H1 (cell line): Measurements from ENCODE around the gene GNB1L.

Experiments used
- CHD2 ChIP-seq: IDR thresholded peaks from 2 replicates; pipeline ENCODE4 v1.6.1; 2012; ENCODE audit warnings: low read length, improper control_type of control experiment
- EZH2 ChIP-seq: fragments of 200-600 bp; sonication (generic); IDR thresholded peaks from 2 replicates; pipeline ENCODE4 v1.7.1; 2012; ENCODE audit warnings: low read depth, mild to moderate bottlenecking, moderate library complexity, low read length, inconsistent platforms; ENCODE audit not compliant: severe bottlenecking
- JUND ChIP-seq: IDR thresholded peaks from 2 replicates; pipeline ENCODE4 v1.6.1; 2011; ENCODE audit warnings: mild to moderate bottlenecking, improper control_type of control experiment, low read length
- POLR2A ChIP-seq, 2 experiments: IDR thresholded peaks; 1 replicate in 1 of 2; 2 replicates in 1 of 2; pipeline ENCODE4 v1.6.1; 2011; ENCODE audit warnings: low read depth in 2 of 2, low read length in 2 of 2, mild to moderate bottlenecking in 2 of 2; ENCODE audit errors: control extremely low read depth in 1 of 2
- POLR2AphosphoS5 ChIP-seq: IDR thresholded peaks from 2 replicates; pipeline ENCODE4 v1.6.1; 2011; ENCODE audit warnings: low read depth, low read length
- RAD21 ChIP-seq, 2 experiments: IDR thresholded peaks in 1 of 2; conservative IDR thresholded peaks in 1 of 2; 2 replicates each; pipeline ENCODE4 v1.6.1; 2011; ENCODE audit warnings: low read depth in 2 of 2, low read length in 2 of 2, improper control_type of control experiment in 1 of 2, inconsistent platforms in 1 of 2, mild to moderate bottlenecking in 1 of 2, moderate library complexity in 1 of 2
- RFX5 ChIP-seq: IDR thresholded peaks from 2 replicates; pipeline ENCODE4 v1.6.1; 2011; ENCODE audit warnings: low read depth, low read length, improper control_type of control experiment, borderline replicate concordance
- SIN3A ChIP-seq, 2 experiments: IDR thresholded peaks in 1 of 2; conservative IDR thresholded peaks in 1 of 2; 2 replicates each; pipeline ENCODE4 v1.6.1; 2011 to 2012; ENCODE audit warnings: low read length in 2 of 2, improper control_type of control experiment in 1 of 2, low read depth in 1 of 2, mild to moderate bottlenecking in 1 of 2
- SUZ12 ChIP-seq: fragments of 200-600 bp; sonication (generic); IDR thresholded peaks from 2 replicates; pipeline ENCODE4 v1.6.1; 2012; ENCODE audit warnings: mild to moderate bottlenecking, inconsistent platforms, low read length, moderate library complexity, mixed read lengths
- TAF1 ChIP-seq: IDR thresholded peaks from 2 replicates; pipeline ENCODE4 v1.6.1; 2011; ENCODE audit warnings: mild to moderate bottlenecking, low read depth, low read length
- ZNF274 ChIP-seq: IDR thresholded peaks from 2 replicates; pipeline ENCODE4 v1.7.0; 2012; ENCODE audit warnings: low read length, borderline replicate concordance; ENCODE audit errors: extremely low read depth
- TF ChIP-seq, protein P1 (sequence below), 3 experiments: IDR thresholded peaks; 1 replicate in 2 of 3; 2 replicates in 1 of 3; pipeline versions ENCODE4 v1.5.1 to v1.6.1; 2011; ENCODE audit warnings: low read length in 3 of 3, mild to moderate bottlenecking in 3 of 3, inconsistent platforms in 2 of 3, low read depth in 1 of 3, moderate library complexity in 1 of 3; ENCODE audit not compliant: insufficient read depth in 1 of 3; ENCODE audit errors: control extremely low read depth in 1 of 3

DNA sequence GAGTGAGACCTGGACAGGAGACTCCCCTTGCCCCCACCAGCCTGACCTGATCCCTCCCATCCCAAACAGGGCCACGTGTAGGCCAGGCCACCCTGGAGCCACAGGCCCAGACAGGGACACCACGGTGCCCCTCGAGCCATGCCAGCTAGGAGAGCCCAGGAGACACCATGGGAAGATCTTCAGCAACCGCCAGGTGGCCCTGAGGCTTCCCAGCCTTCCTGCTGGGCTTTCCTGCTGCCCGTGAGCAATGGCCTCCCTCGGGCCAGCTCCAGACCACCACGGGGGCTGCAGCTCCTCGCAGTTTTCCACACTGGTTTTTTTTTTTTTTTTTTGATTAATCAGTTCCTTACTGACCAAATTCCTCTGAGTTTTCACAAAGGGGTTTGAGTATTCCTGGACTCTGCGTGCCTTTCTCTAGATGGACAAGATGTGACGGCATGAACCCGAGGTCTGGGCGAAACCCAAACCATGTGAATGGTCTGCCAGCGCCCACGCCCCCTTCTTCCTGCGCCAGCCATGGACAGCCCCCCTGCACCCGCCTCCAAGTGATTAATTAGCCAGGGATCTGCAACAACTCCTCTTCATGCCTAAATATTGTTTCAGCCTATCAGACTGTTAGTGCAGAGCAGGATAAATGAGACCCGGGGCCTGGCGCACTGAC is 53.2 kb downstream of the GNB1L start:
- no peak for TF ChIP-seq RAD21 (IDR thresholded peaks at IDR 0.05 in 1 of 2, conservative IDR thresholded peaks at IDR 0.05 in 1 of 2; ENCODE audit: low read depth in 2 of 2, low read length in 2 of 2)
- no peak for TF ChIP-seq SUZ12
- no peak for TF ChIP-seq SIN3A (conservative IDR thresholded peaks at IDR 0.05 in 1 of 2, IDR thresholded peaks at IDR 0.05 in 1 of 2; ENCODE audit: low read depth in 1 of 2, low read length in 2 of 2)
- no peak for TF ChIP-seq TAF1
- TF ChIP-seq, protein P1, sequence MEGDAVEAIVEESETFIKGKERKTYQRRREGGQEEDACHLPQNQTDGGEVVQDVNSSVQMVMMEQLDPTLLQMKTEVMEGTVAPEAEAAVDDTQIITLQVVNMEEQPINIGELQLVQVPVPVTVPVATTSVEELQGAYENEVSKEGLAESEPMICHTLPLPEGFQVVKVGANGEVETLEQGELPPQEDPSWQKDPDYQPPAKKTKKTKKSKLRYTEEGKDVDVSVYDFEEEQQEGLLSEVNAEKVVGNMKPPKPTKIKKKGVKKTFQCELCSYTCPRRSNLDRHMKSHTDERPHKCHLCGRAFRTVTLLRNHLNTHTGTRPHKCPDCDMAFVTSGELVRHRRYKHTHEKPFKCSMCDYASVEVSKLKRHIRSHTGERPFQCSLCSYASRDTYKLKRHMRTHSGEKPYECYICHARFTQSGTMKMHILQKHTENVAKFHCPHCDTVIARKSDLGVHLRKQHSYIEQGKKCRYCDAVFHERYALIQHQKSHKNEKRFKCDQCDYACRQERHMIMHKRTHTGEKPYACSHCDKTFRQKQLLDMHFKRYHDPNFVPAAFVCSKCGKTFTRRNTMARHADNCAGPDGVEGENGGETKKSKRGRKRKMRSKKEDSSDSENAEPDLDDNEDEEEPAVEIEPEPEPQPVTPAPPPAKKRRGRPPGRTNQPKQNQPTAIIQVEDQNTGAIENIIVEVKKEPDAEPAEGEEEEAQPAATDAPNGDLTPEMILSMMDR (IDR thresholded peaks at IDR 0.05; ENCODE audit: control extremely low read depth in 1 of 3, insufficient read depth in 1 of 3, low read depth in 1 of 3, low read length in 3 of 3), result peak in 1 of 3 experiments; percentile 6; a peak in 1 of 4 replicates
- no peak for TF ChIP-seq POLR2A (IDR thresholded peaks at IDR 0.05; ENCODE audit: control extremely low read depth in 1 of 2, low read depth in 2 of 2, low read length in 2 of 2)
- TF ChIP-seq EZH2, result no peak
- TF ChIP-seq RFX5, result no peak
- no peak for TF ChIP-seq ZNF274
- TF ChIP-seq CHD2, result no peak
- no peak for TF ChIP-seq JUND
- no peak for TF ChIP-seq POLR2AphosphoS5
